DMS79 (cell line): ENCODE measurements around the gene HBZ.
A peak's percentile ranks its signal among the peaks of the same experiment; 100 is the strongest.
"Not testable (repeated sequence)": the region's sequence is repeated elsewhere in the genome, so short reads cannot be mapped to it uniquely, and the experiment has no call there.

ENCODE experiments used
- DNase-seq: peaks from one replicate; lab custom pipeline; 2025; lab: John Stamatoyannopoulos, UW

The HBZ gene

GRCh38 chr16:179211-180092 is 27.0 kb downstream of the HBZ start:
- DNase-seq = no peak

- DNase-seq = no peak
Measured at GRCh38 chr16:180101-180675, 27.7 kb downstream of the HBZ start, which contains the start of gene HBQ1. HBQ1 (plus strand) TSS chr16:180459; CDS start chr16:180487, 28 bp downstream.

GRCh38 chr16:180681-181564 is 28.5 kb downstream of the HBZ start:
- peak; percentile 60 for DNase-seq

- DNase-seq = no peak
Measured at GRCh38 chr16:181565-182021, 29.1 kb downstream of the HBZ start.

GRCh38 chr16:183005-183404 is 30.6 kb downstream of the HBZ start:
- no peak for DNase-seq

DNA sequence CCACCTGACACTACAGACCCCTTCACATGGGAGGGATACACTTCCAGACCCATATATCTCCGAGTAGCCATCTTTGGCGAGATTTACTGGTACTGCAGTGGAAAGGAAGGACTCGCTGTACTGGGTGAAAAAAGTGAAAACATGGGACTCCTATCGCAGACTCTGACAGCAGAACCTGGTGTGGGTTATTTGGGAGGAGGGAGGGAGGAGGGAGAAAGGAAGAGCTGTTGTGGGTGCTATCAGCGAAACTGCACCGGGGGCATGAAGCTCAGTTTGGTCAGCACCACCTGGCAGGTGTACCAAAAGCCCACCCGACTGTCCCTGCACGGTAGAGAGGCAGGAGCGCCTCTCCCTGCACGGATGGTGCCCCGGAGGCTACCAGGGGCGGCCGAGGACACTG is 32.8 kb downstream of the HBZ start:
- no peak for DNase-seq

DNA sequence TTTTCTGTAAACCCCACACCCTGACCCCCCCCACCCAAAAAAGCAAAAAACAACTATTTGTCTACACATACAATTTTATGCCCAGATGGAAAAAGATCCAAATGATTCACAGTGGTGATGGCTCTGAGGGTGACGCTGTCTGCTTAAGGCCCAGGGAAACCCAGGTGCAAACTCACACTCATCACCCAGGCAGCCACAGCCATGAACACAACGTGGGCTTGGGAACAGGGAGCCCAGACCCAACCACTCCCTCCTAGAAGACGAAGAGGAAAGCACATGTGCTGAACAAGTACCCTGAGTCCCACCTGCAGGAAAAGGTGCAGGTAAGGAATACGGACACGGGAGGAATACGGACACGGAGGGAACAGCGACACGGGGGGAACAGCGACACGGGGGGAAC is 33.2 kb downstream of the HBZ start:
- no peak for DNase-seq

- DNase-seq = no peak
Measured at GRCh38 chr16:187330-187729, 34.9 kb downstream of the HBZ start.

- DNase-seq = no peak
Measured at GRCh38 chr16:188674-189073, 36.2 kb downstream of the HBZ start.

GRCh38 chr16:189604-190186 is 37.3 kb downstream of the HBZ start:
- no peak for DNase-seq

DNA sequence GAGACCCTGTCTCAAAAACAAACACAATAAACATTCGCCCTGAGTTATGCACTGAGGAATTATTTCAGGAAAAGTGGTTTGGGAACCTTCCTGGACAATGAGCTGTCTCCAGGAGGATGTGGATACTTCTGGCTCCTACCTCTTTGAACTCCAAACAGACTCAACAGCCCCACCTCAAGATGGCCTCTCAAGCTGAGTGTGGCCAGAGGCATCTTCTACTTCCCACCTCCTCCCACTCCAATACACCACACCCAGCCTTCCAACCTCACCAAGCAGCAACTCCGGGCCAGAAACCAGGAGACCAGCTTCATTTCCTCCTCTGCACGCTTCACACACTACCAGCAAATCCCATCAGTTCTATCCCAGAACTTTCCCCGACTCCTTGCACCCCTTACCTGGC is 39.4 kb downstream of the HBZ start:
- no peak for DNase-seq

GRCh38 chr16:192686-193085 is 40.2 kb downstream of the HBZ start:
- DNase-seq = no peak

DNA sequence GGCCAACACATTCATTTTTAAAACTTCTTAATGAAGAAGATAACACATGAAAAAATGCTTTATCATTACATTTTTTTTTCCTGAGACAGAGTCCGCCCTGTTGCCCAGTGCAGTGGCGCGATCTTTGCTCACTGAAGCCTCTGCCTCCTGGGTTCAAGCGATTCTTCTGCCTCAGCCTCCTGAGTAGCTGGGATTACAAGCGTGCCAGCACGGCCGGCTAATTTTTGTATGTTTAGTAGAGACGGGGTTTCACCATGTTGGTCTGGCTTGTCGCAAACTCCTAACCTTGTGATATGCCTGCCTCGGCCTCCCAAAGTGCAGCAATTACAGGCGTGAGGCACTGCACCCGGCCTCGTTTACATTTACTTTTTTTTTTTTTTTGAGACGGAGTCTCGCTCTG is 41.0 kb downstream of the HBZ start:
- no peak for DNase-seq

DNA sequence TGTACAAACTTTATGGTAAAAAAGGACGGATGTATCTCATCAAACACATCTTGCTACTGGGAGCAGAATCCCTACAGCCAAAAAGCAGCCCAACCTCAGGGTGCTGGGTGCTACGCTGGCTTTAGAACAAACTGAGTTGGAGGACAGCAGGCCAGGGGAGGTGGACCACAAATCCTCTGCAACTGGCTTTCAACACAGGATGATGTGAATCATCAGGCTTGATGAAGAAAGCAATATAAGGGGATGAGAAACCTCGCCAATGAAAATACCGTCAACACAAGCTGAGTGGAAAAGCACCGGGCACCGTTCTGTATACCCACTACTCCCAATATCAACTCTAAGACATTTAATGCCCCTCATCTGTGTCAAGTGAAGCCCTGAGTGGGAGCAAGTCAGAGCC is 42.1 kb downstream of the HBZ start:
- no peak for DNase-seq

GRCh38 chr16:200388-200787 is 47.9 kb downstream of the HBZ start:
- no peak for DNase-seq

- no peak for DNase-seq
Measured at GRCh38 chr16:203246-203645, 50.8 kb downstream of the HBZ start.

GRCh38 chr16:204046-204445 is 51.6 kb downstream of the HBZ start:
- not testable (repeated sequence) for DNase-seq
